ENCODE data around the gene ALPK3. TPM values are rescaled to one million over a fixed set of nuclear protein-coding genes. Genes with fewer than 3 reads are reported as not detected.
A peak's percentile ranks its signal among the peaks of the same experiment; 100 is the strongest.

The ALPK3 gene
- total RNA-seq, 1 donor from 2014 or later = 10.8 TPM

DNA sequence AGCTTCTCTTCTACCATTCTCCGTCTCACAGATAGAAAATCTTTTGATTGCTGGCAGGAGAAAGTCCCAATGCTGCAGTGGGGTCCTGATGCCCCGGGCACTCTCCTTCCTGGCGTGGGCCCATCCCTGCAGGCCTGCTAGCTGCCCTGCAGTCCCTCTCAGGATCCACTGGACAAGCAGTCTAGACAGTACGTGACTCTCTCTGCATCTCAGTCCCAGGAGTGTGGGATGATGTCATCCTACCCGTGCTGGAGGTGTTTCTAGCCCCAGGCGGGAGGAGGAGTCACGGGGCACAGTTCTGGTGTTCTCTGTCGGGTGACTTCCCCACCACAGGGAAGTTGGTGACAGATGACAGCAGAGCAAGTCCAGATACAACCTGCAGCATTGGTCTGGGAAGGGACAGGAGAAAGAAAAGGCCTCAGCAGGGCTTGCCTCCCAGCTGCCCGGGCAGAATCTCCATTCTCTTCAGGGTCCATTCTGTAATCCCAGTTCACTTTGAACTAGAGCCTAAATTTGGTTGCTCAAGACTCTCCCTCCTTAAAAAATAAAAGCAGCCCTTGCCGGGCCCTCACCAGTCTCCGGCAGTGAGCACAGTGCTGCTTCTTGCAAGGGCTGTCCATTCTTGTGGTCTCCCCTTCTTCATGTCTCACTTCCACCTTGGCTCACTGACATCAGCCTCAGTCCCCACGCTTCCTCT is 97.9 kb downstream of the ALPK3 start:
- peak overlapping the region; percentile 68 for H3K4me3 Mint-ChIP-seq

GRCh38 chr15:84915606-84915958 is 98.4 kb downstream of the ALPK3 start:
- DNase-seq (ENCODE audit: extremely low spot score, unreplicated experiment) = no peak
- no peak overlapping the region for H3K4me3 Mint-ChIP-seq
- peaks cover 4% of the 10 kb centered on the region for H3K9me3 Mint-ChIP-seq
- H3K4me1 Mint-ChIP-seq (ENCODE audit: unreplicated experiment) = peaks cover 33% of the 10 kb centered on the region
- no peak for TF ChIP-seq CTCF (conservative IDR thresholded peaks at IDR 0.05)
- H3K36me3 Mint-ChIP-seq = no peaks in the 10 kb centered on the region
- H3K27ac Mint-ChIP-seq = peak overlapping the region; percentile 92
- H3K27me3 Mint-ChIP-seq = peaks cover 3% of the 10 kb centered on the region

More for the DNA sequence above, 97.9 kb downstream of the ALPK3 start:
- H3K4me1 Mint-ChIP-seq (ENCODE audit: unreplicated experiment) = peaks cover 34% of the 10 kb centered on the region
- H3K9me3 Mint-ChIP-seq = peaks cover 4% of the 10 kb centered on the region
- peaks cover 3% of the 10 kb centered on the region for H3K27me3 Mint-ChIP-seq
- H3K27ac Mint-ChIP-seq = peak overlapping the region; percentile 92
- DNase-seq (ENCODE audit: extremely low spot score, unreplicated experiment) = peak; percentile 77
- no peak for TF ChIP-seq CTCF (conservative IDR thresholded peaks at IDR 0.05)
- H3K36me3 Mint-ChIP-seq = no peaks in the 10 kb centered on the region

DNA sequence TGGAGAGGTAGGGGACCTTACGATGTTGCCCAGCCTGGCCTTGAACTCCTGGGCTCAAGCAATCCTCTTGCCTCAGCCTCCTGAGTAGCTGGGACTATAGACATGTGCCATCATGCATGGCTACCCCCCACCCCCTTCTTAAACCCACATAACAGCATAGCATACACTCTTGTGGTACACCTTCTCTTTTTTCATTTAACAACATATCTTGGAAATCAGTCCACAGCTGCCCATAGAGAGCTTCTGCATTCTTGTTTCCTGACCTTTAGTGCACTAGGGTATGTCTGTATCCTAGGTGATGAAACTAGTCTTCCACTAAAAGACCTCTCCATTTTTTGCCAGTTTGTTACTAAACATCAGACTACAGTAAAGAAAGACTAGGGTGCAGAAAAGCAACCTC is 100.3 kb downstream of the ALPK3 start:
- peaks cover 3% of the 10 kb centered on the region for H3K27me3 Mint-ChIP-seq
- no peak overlapping the region for H3K27ac Mint-ChIP-seq
- peaks cover 4% of the 10 kb centered on the region for H3K9me3 Mint-ChIP-seq
- no peaks in the 10 kb centered on the region for H3K36me3 Mint-ChIP-seq
- H3K4me3 Mint-ChIP-seq = no peak overlapping the region
- TF ChIP-seq CTCF (conservative IDR thresholded peaks at IDR 0.05) = no peak
- no peak for DNase-seq (ENCODE audit: extremely low spot score, unreplicated experiment)
- H3K4me1 Mint-ChIP-seq (ENCODE audit: unreplicated experiment) = peaks cover 24% of the 10 kb centered on the region

DNA sequence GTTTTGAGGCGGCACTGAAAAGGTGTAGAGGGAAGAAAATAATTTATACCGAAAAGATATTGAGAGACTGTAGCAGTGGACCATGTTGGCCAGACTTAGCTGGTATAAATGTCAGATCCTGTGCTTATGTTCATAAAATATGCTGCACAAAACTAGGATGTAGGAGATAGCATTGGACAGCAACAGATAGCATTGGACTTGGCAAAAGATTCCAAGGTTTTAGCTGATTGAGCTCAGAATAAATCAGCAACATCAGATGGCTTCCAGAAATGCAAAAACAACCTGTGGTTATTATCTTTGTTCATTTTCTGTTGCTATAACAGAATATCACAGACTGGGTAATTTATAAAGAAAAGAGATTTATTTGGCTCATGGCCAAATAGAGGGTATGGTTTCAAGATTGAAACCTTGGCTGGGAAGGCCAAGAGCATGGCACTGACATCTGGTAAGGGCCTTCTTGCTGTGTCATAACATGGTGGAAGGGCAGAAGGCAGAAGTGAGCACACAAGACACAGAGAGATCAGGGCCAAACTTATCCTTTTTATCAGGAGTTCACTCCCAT is 102.0 kb downstream of the ALPK3 start:
- H3K27ac Mint-ChIP-seq = no peak overlapping the region
- DNase-seq (ENCODE audit: extremely low spot score, unreplicated experiment) = no peak
- H3K4me1 Mint-ChIP-seq (ENCODE audit: unreplicated experiment) = peaks cover 20% of the 10 kb centered on the region
- no peak overlapping the region for H3K4me3 Mint-ChIP-seq
- peaks cover 3% of the 10 kb centered on the region for H3K27me3 Mint-ChIP-seq
- H3K36me3 Mint-ChIP-seq = no peaks in the 10 kb centered on the region
- TF ChIP-seq CTCF (conservative IDR thresholded peaks at IDR 0.05) = no peak
- peaks cover 4% of the 10 kb centered on the region for H3K9me3 Mint-ChIP-seq

- H3K36me3 Mint-ChIP-seq = no peaks in the 10 kb centered on the region
- TF ChIP-seq CTCF (conservative IDR thresholded peaks at IDR 0.05) = no peak
- H3K4me1 Mint-ChIP-seq (ENCODE audit: unreplicated experiment) = peaks cover 8% of the 10 kb centered on the region
- H3K27ac Mint-ChIP-seq = no peak overlapping the region
- no peak overlapping the region for H3K4me3 Mint-ChIP-seq
- no peaks in the 10 kb centered on the region for H3K27me3 Mint-ChIP-seq
- no peak for DNase-seq (ENCODE audit: extremely low spot score, unreplicated experiment)
- H3K9me3 Mint-ChIP-seq = no peaks in the 10 kb centered on the region
Observed at GRCh38 chr15:84921121-84921520, 104.0 kb downstream of the ALPK3 start.

All from type B pancreatic cell (in vitro differentiated cells).